NK-92 (cell line): ENCODE data around the gene KCNMA1.
"Not testable (repeated sequence)": the region's sequence is repeated elsewhere in the genome, so short reads cannot be mapped to it uniquely, and the experiment has no call there.

Source experiments
- DNase-seq: peaks from one replicate; lab custom pipeline; 2025; ENCODE audit not compliant: unreplicated experiment; lab: John Stamatoyannopoulos, UW

KCNMA1 gene

GRCh38 chr10:77664008-77664407 lies 26.4 kb upstream of the KCNMA1 start:
- no peak for DNase-seq

- DNase-seq: no peak
Measured at GRCh38 chr10:77661674-77662073, 24.1 kb upstream of the KCNMA1 start.

GRCh38 chr10:77661100-77661499 lies 23.5 kb upstream of the KCNMA1 start:
- no peak for DNase-seq

- not testable (repeated sequence) for DNase-seq
Measured at GRCh38 chr10:77659046-77659670, 21.6 kb upstream of the KCNMA1 start.

- DNase-seq: no peak
Measured at GRCh38 chr10:77653210-77653609, 15.6 kb upstream of the KCNMA1 start.

- DNase-seq: no peak
Measured at GRCh38 chr10:77649333-77650331, 12.0 kb upstream of the KCNMA1 start.

GRCh38 chr10:77648472-77648871 lies 10.9 kb upstream of the KCNMA1 start:
- DNase-seq: no peak

- DNase-seq: no peak
Measured at GRCh38 chr10:77647543-77648293, 10.1 kb upstream of the KCNMA1 start.

- no peak for DNase-seq
Measured at GRCh38 chr10:77644557-77645243, 7.1 kb upstream of the KCNMA1 start.

GRCh38 chr10:77643795-77644468 lies 6.3 kb upstream of the KCNMA1 start:
- no peak for DNase-seq

- no peak for DNase-seq
Measured at GRCh38 chr10:77641788-77642397, 4.3 kb upstream of the KCNMA1 start.

GRCh38 chr10:77641344-77641743 lies 3.7 kb upstream of the KCNMA1 start:
- DNase-seq: no peak

- DNase-seq: no peak
Measured at GRCh38 chr10:77640167-77640566, 2.6 kb upstream of the KCNMA1 start.

GRCh38 chr10:77639756-77640155 lies 2.1 kb upstream of the KCNMA1 start:
- DNase-seq: no peak

GRCh38 chr10:77638321-77639101 lies 903 bp upstream of the KCNMA1 start:
- no peak for DNase-seq

- DNase-seq: no peak
Measured at GRCh38 chr10:77636967-77637531, 559 bp downstream of the KCNMA1 start.

GRCh38 chr10:77636282-77636966 lies 1.2 kb downstream of the KCNMA1 start:
- DNase-seq: no peak
